H9 (cell line): Measurements from ENCODE around the gene GTF2A1. TPM values are rescaled to one million over a fixed set of nuclear protein-coding genes. Genes with fewer than 3 reads are reported as not detected.

Source experiments
- DNase-seq: peaks from one replicate; pipeline ENCODE4 v3.0.0-alpha.2; 2017
- H2AFZ ChIP-seq: one replicate; pipeline ENCODE4 v1.6.1; 2013; ENCODE audit warnings: mild to moderate bottlenecking, low read length, control low read depth, moderate library complexity
- H2AK5ac ChIP-seq: 2 replicates; pipeline ENCODE4 v1.6.1; 2013; ENCODE audit warnings: low read length, control low read depth, mixed read lengths; ENCODE audit not compliant: insufficient read length
- H2BK120ac ChIP-seq: one replicate; pipeline ENCODE4 v1.6.1; 2013; ENCODE audit warnings: low read depth, mild to moderate bottlenecking, low read length, control low read depth, inconsistent platforms; ENCODE audit not compliant: poor library complexity, severe bottlenecking
- H2BK12ac ChIP-seq: 2 replicates; pipeline ENCODE4 v1.6.1; 2013; ENCODE audit warnings: low read length, control low read depth, mixed read lengths, low read depth; ENCODE audit not compliant: insufficient read length
- H2BK15ac ChIP-seq: 2 replicates; pipeline ENCODE4 v1.6.1; 2013; ENCODE audit warnings: low read depth, low read length, control low read depth
- H2BK20ac ChIP-seq: one replicate; pipeline ENCODE4 v1.6.1; 2013; ENCODE audit warnings: low read depth, mild to moderate bottlenecking, low read length, control low read depth, inconsistent platforms; ENCODE audit not compliant: poor library complexity, severe bottlenecking
- H2BK5ac ChIP-seq: 2 replicates; pipeline ENCODE4 v1.6.1; 2013; ENCODE audit warnings: low read length, control low read depth, mixed read lengths; ENCODE audit not compliant: insufficient read length
- H3K14ac ChIP-seq: 2 replicates; pipeline ENCODE4 v1.6.1; 2013; ENCODE audit warnings: low read length, control low read depth; ENCODE audit not compliant: insufficient read depth
- H3K18ac ChIP-seq: 2 replicates; pipeline ENCODE4 v1.6.1; 2013; ENCODE audit warnings: low read depth, mild to moderate bottlenecking, mixed read lengths, low read length, control low read depth; ENCODE audit not compliant: insufficient read length
- H3K23ac ChIP-seq: 2 replicates; pipeline ENCODE4 v1.6.1; 2013; ENCODE audit warnings: low read length, control low read depth, mixed read lengths, low read depth; ENCODE audit not compliant: insufficient read length
- H3K23me2 ChIP-seq: 2 replicates; pipeline ENCODE4 v1.6.1; 2013; ENCODE audit warnings: low read depth, mild to moderate bottlenecking, mixed read lengths, low read length, control low read depth; ENCODE audit not compliant: insufficient read length, poor library complexity, severe bottlenecking
- H3K27ac ChIP-seq: 2 replicates; pipeline ENCODE4 v1.5.1; 2013; ENCODE audit warnings: low read length, control low read depth, mixed read lengths, low read depth; ENCODE audit not compliant: insufficient read length
- H3K27me3 ChIP-seq: 2 replicates; pipeline ENCODE4 v1.6.1; 2013; ENCODE audit warnings: low read length, control low read depth, inconsistent platforms; ENCODE audit not compliant: insufficient read depth
- H3K4ac ChIP-seq: 2 replicates; pipeline ENCODE4 v1.6.1; 2013; ENCODE audit warnings: low read depth, mild to moderate bottlenecking, control low read depth, inconsistent platforms, low read length, moderate library complexity
- H3K4me1 ChIP-seq: 2 replicates; pipeline ENCODE4 v1.6.1; 2013; ENCODE audit warnings: low read length, control low read depth, inconsistent platforms; ENCODE audit not compliant: insufficient read depth
- H3K4me2 ChIP-seq: 2 replicates; pipeline ENCODE4 v1.6.1; 2013; ENCODE audit warnings: low read length, control low read depth, mixed read lengths; ENCODE audit not compliant: insufficient read length, insufficient read depth
- H3K56ac ChIP-seq: 2 replicates; pipeline ENCODE4 v1.6.1; 2013; ENCODE audit warnings: low read depth, mild to moderate bottlenecking, mixed read lengths, low read length, control low read depth; ENCODE audit not compliant: insufficient read length
- H3K79me1 ChIP-seq: 2 replicates; pipeline ENCODE4 v1.6.1; 2013; ENCODE audit warnings: low read depth, mild to moderate bottlenecking, moderate library complexity, low read length, control low read depth, inconsistent platforms; ENCODE audit not compliant: insufficient read depth, poor library complexity, severe bottlenecking
- H3K79me2 ChIP-seq: 2 replicates; pipeline ENCODE4 v1.6.1; 2013; ENCODE audit warnings: low read length, control low read depth, inconsistent platforms; ENCODE audit not compliant: insufficient read depth
- H3K9ac ChIP-seq: 2 replicates; pipeline ENCODE4 v1.6.1; 2013; ENCODE audit warnings: low read length, control low read depth, mixed read lengths; ENCODE audit not compliant: insufficient read length; ENCODE audit errors: extremely low read depth
- H3K9me3 ChIP-seq: one replicate; pipeline ENCODE4 v1.6.1; 2013; ENCODE audit warnings: low read depth, low read length, inconsistent platforms; ENCODE audit not compliant: control insufficient read depth
- H3T11ph ChIP-seq: one replicate; pipeline ENCODE4 v1.6.1; 2013; ENCODE audit warnings: mild to moderate bottlenecking, low read length, control low read depth, inconsistent platforms
- H4K20me1 ChIP-seq: one replicate; pipeline ENCODE4 v1.6.1; 2013; ENCODE audit not compliant: control insufficient read depth, insufficient read length, insufficient read depth
- H4K5ac ChIP-seq: 2 replicates; pipeline ENCODE4 v1.6.1; 2013; ENCODE audit warnings: low read depth, mild to moderate bottlenecking, mixed read lengths, low read length, control low read depth; ENCODE audit not compliant: insufficient read length
- H4K8ac ChIP-seq: replicated peaks from 2 replicates; pipeline ENCODE4 v1.6.1; 2013; ENCODE audit warnings: low read length, control low read depth, mixed read lengths, low read depth; ENCODE audit not compliant: insufficient read length
- H4K91ac ChIP-seq: 2 replicates; pipeline ENCODE4 v1.6.1; 2013; ENCODE audit warnings: low read depth, mild to moderate bottlenecking, moderate library complexity, mixed read lengths, low read length, control low read depth; ENCODE audit not compliant: insufficient read length
- H3K27ac Mint-ChIP-seq, 3 experiments: 2 replicates in 2 of 3; 3 replicates in 1 of 3; pipeline ENCODE4 v1.8.0; 2020 to 2021; ENCODE audit warnings: mixed read lengths in 3 of 3, mild to moderate bottlenecking in 1 of 3, moderate library complexity in 1 of 3
- H3K27me3 Mint-ChIP-seq: 2 replicates; pipeline ENCODE4 v1.8.0; 2021; ENCODE audit warnings: low read depth, mild to moderate bottlenecking, moderate library complexity, mixed read lengths
- H3K36me3 Mint-ChIP-seq, 3 experiments: 2 replicates in 2 of 3; 3 replicates in 1 of 3; pipeline ENCODE4 v1.8.0; 2020 to 2021; ENCODE audit warnings: low read depth in 3 of 3, mixed read lengths in 3 of 3; ENCODE audit not compliant: insufficient read depth in 1 of 3
- H3K4me1 Mint-ChIP-seq, 2 experiments: 2 replicates each; pipeline ENCODE4 v1.8.0; 2020; ENCODE audit warnings: mixed read lengths in 2 of 2
- H3K4me3 Mint-ChIP-seq, 2 experiments: 2 replicates in 1 of 2; 3 replicates in 1 of 2; pipeline ENCODE4 v1.8.0; 2020 to 2021; ENCODE audit warnings: mild to moderate bottlenecking in 2 of 2, mixed read lengths in 2 of 2, moderate library complexity in 1 of 2
- H3K9me3 Mint-ChIP-seq, 2 experiments: 2 replicates in 1 of 2; 3 replicates in 1 of 2; pipeline ENCODE4 v1.8.0; 2020; ENCODE audit warnings: mild to moderate bottlenecking in 2 of 2, mixed read lengths in 2 of 2, moderate library complexity in 1 of 2
- CTCF ChIP-seq: fragments of 200-600 bp; sonication (generic); conservative IDR thresholded peaks from 3 replicates; pipeline ENCODE4 v1.8.0; 2021; ENCODE audit warnings: antibody characterized with exemption, mild to moderate bottlenecking
- WGBS: extraction: QIAGEN DNeasy Blood & Tissue Kit; methylation state at CpG from one replicate; pipeline ENCODE4 v1.1.7; 2013; ENCODE audit warnings: missing lambda C conversion rate, low lambda C conversion rate, mixed read lengths; ENCODE audit not compliant: insufficient read length; ENCODE audit errors: extremely low coverage; 5-methylcytosine and 5-hydroxymethylcytosine counted together
- total RNA-seq: library from RNA; stranded (reverse); gene quantifications from 2 replicates; pipeline ENCODE4 v1.2.1, GENCODE V29; 2021

The GTF2A1 gene
- total RNA-seq, 1 experiment from 2014 or later = 43.0 TPM

- no peak overlapping the region for H2BK12ac ChIP-seq
- Mint-ChIP-seq H3K27me3 (no peaks in the 10 kb centered on the region), H3K4me1 (no peaks in the 10 kb centered on the region), H3K9me3 (no peaks in the 10 kb centered on the region), H3K4me3 (no peak overlapping the region), H3K36me3 (no peaks in the 10 kb centered on the region), H3K27ac (no peak overlapping the region)
- WGBS = no CpG with 5 or more reads among the region's 3 CpGs
- no peak overlapping the region for H3K4ac ChIP-seq
- H3K4me2 ChIP-seq = no peak overlapping the region
- H3K9me3 ChIP-seq = no peaks in the 10 kb centered on the region
- no peak overlapping the region for H2BK20ac ChIP-seq
- no peak overlapping the region for H4K91ac ChIP-seq
- H2BK120ac ChIP-seq = no peak overlapping the region
- no peaks in the 10 kb centered on the region for H3K27me3 ChIP-seq
- H2BK5ac ChIP-seq = no peak overlapping the region
- H2AK5ac ChIP-seq = no peak overlapping the region
- no peak overlapping the region for H3T11ph ChIP-seq
- H3K56ac ChIP-seq = no peak overlapping the region
- H4K8ac ChIP-seq = no peak overlapping the region
- no peaks in the 10 kb centered on the region for H3K23me2 ChIP-seq
- H3K14ac ChIP-seq = no peak overlapping the region
- DNase-seq = no peak
- no peak for TF ChIP-seq CTCF
- H2AFZ ChIP-seq = no peak overlapping the region
- no peak overlapping the region for H4K5ac ChIP-seq
- H2BK15ac ChIP-seq = no peak overlapping the region
- H3K79me2 ChIP-seq = no peaks in the 10 kb centered on the region
- H3K9ac ChIP-seq = no peak overlapping the region
- no peaks in the 10 kb centered on the region for H4K20me1 ChIP-seq
- H3K23ac ChIP-seq = no peak overlapping the region
- no peak overlapping the region for H3K27ac ChIP-seq
- no peaks in the 10 kb centered on the region for H3K4me1 ChIP-seq
- H3K18ac ChIP-seq = no peak overlapping the region
- no peaks in the 10 kb centered on the region for H3K79me1 ChIP-seq
These were observed 75.7 kb downstream of the GTF2A1 start for GRCh38 chr14:81144824-81145603.
